ENCODE results near the gene ERRFI1.
A peak's percentile ranks its signal among the peaks of the same experiment; 100 is the strongest.

ERRFI1 gene

GRCh38 chr1:8043621-8044020 lies 17.5 kb upstream of the ERRFI1 start:
- DNase-seq (ENCODE audit: low spot score) = no peak

- no peak for DNase-seq (ENCODE audit: low spot score)
Observed at GRCh38 chr1:8042134-8042533, 16.0 kb upstream of the ERRFI1 start.

DNA sequence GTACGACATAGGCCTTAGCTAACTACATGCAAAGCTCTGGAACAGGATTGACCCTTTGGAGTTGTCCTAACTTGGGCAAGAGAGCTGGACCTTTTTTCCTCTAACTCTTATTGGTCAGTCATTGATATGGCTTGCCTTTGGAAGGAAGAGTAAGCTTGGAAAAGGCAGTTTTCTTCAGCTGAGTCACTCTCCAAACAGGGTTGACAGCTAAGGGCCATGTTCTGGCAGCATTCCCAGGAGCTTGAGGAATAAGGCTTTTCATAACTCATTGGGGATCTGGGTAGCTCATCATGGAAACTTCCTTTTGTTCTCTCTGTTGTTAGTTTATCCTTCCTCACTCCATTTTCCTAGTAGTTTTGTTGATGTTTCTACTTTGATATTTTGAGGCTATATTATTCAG lies 14.5 kb upstream of the ERRFI1 start:
- peak; percentile 90 for DNase-seq (ENCODE audit: low spot score)

DNA sequence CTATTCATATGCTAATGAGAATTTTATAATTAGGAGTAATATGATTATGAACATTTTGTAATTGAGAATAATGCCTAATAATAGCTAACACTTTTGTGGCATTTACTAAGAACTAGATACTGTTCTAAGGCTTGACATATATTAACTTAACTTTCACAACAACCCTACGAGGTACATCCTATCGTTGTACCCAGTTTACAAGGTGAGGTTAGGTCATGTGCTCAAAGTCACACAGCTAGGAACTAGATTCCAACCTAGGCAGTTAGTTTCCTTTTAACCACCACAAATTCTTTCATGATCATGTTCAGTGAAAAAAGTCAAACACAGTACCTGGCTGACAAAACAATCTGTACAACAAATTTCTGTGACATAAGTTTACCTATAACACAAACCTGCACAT lies 13.0 kb upstream of the ERRFI1 start:
- no peak for DNase-seq (ENCODE audit: low spot score)

DNA sequence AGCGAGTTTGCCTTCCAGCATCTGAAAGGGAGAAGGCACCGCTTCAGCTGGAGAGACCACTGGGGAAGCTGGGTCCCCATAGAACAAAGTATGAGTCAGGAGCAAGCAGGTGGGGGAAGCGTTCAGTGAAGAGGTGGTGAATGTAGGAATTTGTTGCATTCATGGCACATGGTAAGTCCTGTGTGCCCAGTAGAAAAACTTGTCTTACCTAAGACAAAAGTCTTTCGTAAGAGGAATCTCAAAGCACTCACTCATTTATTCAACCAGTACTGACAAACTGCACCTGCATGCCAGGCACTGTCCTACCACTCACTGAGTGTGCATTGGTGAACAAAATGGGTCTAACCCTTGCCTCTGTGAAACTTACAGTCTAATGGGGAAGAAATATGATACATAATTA lies 9.2 kb upstream of the ERRFI1 start:
- DNase-seq (ENCODE audit: low spot score) = no peak

- no peak for DNase-seq (ENCODE audit: low spot score)
Observed at GRCh38 chr1:8033322-8033721, 7.2 kb upstream of the ERRFI1 start.

GRCh38 chr1:8032366-8032910 lies 6.3 kb upstream of the ERRFI1 start:
- no peak for DNase-seq (ENCODE audit: low spot score)

DNA sequence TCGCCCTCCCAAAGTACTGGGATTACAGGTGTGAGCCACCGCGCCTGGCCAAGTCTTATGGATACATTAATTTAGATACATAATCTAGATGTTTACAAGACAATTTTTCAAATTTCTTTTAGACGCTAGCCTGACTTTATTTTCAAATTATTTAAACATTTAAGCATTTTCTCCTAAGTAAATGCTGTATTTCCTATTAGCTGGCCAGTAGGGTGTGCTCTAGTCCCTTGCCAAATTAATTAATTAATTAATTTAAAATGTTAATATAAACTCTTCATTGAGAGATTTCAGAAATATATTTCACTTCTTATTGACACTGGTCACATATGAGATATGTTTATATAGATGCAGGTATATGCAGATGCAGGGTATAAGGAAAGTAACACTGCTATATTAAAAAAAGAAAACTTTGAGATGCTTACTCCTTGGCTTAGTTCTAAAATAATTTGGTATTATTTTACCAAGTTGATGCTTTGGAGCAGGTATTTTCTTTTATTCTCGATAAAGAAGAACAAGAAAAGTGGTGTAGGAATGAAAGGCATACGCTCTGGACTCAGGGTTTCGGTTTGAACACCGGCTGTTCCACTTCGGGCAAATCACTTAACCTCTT lies 5.2 kb upstream of the ERRFI1 start:
- no peak for DNase-seq (ENCODE audit: low spot score)

- DNase-seq (ENCODE audit: low spot score) = no peak
Observed at GRCh38 chr1:8028571-8028910, 2.4 kb upstream of the ERRFI1 start.

DNA sequence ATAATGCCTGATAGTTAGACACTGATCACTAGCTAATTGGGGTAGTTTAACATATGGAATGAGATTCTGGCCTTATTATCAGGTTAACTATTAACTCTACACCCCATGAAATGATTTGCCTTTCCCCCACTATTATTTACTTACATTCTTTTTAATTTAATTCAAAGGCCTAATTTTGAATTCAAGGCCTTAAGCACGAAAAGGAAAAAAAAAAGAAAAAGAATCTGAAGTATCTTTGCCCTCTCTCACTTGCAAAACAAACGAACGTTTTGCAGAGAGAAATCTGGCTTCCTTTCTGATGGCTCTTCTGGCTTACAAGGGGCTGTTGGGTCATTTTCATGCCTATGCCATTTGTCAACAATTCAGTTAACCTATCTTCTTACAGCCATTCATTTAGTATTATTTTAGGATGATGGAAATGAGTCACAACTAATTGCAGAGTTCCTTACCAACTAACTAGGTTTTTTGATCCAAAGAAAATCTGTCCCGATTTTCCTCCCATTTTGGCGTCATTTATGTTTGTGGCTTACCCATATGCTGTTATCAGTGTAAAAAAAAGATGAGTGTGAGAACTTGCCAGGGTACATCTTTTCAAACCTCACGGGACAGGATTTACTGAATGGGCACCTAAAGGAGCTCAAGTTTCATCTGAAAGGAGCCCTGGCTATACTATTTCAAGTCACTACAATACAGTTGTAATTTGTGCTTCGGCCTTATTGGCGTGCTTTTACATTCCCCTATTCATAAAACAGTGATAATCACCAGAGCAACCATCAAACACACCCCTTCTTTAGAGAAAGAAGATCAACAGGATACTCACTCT lies 1.9 kb upstream of the ERRFI1 start:
- DNase-seq (ENCODE audit: low spot score) = peak; percentile 50

- DNase-seq (ENCODE audit: low spot score) = peak; percentile 47
Observed at GRCh38 chr1:8026976-8027747, 1.1 kb upstream of the ERRFI1 start.

DNA sequence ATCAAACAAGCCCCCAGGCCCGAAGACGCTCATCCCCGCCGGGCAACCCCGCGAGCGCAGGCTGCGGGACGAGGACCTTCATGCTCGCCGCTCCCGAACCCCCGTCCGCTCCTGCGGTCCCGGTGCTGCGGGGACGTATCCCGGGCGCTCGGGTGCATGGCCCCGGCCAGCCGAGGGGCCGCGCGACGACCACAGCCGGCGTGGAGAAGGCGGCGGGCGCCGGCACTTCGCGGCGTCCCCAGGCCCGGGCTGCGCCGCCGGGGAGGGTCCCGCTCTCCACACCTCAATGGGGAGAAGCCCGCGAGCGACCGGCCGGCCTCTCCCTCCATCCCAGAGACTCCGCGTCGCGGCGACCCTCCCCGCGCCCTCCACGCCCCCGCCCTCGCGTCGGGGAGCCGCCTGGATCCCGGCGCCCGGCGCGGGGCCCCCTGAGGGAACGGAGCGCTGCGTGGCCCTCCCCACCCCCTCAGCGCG lies 401 bp downstream of the ERRFI1 start:
- no peak for DNase-seq (ENCODE audit: low spot score)

GRCh38 chr1:8025061-8025670 lies 943 bp downstream of the ERRFI1 start:
- no peak for DNase-seq (ENCODE audit: low spot score)

- DNase-seq (ENCODE audit: low spot score) = no peak
Observed at GRCh38 chr1:8024329-8024728, 1.8 kb downstream of the ERRFI1 start.

GRCh38 chr1:8023995-8024313 lies 2.2 kb downstream of the ERRFI1 start:
- DNase-seq (ENCODE audit: low spot score) = no peak

DNA sequence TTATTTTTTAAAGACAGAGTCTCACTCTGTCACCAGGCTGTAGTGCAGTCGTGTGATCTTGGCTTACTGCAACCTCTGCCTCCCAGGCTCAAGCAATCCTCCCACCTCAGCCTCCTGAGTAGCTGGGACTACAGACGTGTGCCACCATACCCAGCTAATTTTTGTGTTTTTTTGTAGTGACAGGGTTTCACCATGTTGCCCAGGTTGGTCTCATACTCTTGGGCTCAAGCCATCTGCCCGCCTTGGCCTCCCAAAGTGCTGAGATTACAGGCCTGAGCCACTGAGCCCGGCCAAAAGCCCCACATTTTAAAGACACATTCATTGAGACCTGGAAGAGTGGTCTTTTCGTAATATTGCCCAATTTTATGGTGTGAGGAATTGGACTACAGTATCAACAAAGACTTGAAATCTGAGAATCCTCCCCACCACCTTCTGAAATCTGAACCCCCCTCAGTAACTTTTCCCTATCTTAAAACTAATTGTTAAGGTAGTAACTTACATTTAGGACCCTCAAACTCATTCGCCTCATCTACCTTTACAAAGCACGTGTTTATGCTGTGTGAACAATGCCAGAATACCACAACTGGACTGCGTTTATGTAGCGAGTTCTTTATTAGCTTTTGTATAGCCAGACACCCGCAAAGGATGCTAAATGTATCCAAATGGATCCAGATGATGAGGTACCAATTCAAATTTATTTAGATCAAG lies 2.7 kb downstream of the ERRFI1 start:
- DNase-seq (ENCODE audit: low spot score) = no peak

DNA sequence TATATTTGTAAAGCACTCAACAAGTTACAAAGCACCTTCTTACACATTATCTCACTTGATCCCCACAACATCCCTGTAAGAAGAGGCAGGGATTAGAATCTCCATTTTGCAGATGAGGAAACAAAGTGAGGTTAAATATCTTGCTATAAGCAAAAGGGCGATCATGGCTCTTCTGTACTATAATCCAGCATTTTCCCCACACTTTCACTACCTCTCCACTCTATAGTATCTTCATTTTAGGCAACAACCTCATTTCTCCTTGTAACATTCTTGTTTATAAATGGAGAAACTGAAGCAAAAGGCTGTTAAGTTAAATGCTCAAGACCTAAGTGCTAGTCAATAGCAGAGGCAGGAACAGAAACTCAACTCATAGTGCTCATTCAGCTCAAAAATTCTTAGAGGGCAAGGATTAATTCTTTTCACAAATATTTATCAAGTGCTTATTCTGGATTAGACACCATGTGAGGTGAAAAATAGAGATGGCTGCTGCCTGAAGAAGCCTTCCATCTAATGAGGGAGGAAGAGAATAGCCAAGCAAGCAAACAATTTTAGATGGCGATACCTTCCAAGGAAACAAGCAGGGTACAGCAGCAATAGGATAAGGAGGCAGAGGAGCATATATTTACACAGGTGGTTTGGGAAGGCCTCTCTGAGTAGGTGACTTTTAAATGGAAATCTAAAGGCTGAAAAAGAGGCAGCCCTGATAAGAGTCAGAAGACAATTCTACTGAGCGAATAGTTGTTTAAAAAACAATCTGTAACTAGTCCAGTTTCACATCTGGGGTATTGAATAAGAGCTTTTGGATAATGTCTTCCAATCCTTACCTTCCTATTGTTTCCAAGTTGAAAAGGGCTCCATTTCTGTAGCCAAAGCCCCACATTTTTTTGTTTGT lies 3.5 kb downstream of the ERRFI1 start:
- DNase-seq (ENCODE audit: low spot score) = no peak

DNA sequence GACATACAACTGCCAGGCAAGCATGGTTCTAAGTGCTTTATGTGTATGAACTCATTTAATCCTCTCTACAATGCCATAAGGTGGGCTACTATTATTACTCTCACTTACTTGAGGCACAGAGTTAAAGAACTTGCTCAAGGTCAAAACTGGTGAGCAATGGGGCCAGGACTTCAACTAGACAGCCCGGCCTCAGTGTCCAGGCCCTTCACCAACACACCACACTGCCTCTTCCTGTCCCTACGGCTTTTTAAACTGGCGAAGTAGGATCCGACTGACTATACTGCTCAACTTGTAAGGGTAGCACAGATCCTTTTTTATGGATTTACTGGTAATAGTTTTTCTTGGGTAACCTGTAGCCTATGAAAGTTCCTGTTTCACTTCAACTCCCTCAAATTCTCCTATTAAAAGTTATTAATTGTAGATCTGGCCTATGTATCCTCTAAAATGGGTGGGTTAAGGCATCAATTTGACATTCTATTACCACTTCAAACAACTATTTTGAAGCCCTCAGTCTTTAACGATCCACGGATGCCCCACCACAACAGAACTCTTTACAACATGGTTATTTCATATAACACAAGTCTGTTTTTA lies 4.3 kb downstream of the ERRFI1 start:
- no peak for DNase-seq (ENCODE audit: low spot score)

- no peak for DNase-seq (ENCODE audit: low spot score)
Observed at GRCh38 chr1:8020032-8020431, 6.1 kb downstream of the ERRFI1 start.

DNA sequence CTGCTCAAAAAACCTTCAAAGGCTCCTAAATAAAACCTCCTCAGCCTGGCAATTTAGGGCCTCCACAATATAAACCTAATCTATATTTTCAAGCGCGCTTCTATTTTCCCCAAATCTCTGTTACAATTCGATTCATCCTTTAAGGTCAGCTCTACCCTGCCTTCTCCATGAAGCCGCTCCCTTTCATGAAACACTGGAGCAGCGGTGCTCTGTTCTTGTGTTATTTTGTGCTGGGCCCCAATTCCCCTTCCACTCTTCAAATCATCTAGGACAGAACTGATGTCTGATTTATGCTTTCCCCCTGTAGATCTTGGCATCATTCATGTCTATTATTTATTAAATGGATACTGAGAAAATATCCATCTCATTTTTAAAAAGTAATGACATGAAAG lies 6.9 kb downstream of the ERRFI1 start:
- DNase-seq (ENCODE audit: low spot score) = no peak
